HG03097 (cell line): ENCODE measurements around the gene COG5.

Experiments
- ATAC-seq: cut with Tn5 transposase; IDR thresholded peaks from one replicate; pipeline ENCODE4 v1.9.1; 2021; ENCODE audit not compliant: unreplicated experiment, low FRiP score

The COG5 gene

DNA sequence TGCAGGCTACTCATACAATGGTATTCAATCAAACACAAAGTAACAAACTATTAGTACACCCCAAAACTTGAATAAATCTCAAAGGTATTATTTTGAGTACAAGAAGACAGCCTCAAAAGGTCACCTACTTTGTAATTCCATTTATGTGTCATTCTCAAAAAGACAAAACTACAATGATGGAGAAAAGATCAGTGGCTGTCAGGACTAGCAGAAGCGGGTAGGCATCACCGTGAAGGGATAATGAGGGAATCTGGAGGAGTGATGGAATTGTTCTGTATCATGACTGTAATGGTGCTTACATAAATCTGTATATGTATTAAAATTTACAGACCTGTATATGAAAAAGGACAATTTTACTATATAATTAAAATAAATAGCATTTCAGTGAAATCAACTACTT, 37.0 kb downstream of the COG5 start:
- no peak for ATAC-seq

DNA sequence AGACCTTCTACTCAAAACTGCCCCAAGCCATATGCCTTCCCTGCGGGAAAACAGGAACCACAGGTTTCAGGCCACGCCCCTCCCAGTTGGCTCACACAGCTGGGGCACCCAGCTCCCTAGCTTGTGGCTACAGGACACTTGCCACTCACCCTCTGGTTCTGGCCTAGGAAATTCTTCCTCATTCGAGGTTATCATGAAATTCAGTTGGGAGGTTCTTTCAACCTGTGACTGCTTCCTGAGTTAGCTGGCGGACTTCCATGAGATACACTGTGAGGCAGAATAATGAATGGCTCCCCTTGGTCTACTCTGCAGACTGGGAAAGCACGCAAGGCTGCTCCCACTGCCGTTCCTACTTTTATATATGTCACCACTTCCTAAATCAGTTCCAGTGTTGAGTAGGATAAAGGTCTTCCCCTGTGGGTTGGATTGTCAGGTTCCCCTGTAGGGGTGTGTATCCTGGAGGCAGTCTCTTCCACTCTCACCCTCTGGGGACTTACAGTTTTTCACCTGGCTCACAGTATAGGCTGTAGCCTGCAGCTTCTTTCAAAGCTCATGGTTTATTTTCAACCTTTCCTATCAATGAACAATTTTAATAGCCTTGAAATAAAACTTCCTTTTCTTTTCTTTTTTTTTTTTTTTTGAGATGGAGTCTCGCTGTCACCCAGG, 56.9 kb downstream of the COG5 start:
- no peak for ATAC-seq

DNA sequence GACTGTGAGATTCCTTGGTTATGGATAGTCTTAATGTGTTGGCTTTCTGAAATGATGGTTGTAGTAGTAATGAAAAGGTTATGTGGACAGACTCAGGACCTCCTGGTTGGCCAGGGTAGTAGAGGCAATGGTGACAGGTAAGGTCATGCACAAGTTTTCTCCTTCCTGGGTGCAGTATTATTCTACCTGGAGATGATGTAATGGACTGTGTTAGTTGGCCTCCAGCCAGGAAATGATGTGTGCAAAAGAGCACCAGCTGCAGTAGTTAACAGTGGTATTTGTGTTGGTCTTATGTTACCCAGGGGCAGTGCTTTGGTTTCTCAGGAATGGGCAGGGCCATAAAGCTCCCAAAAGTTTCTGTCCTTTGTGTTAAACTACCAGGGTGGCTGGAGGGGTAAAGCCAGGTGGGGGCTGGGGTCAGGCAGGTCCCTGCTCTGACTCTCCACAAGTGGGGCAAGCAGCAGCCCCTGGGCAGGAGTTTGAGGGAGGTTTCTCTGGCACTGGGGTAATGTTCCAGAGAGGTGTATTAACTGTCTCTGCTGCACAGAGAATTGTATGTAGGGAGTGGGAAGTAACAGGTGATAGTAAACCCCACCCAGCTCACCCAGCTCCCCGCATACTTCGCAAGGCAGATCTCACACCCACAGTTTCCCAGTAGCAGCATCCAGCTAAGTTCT, 57.6 kb downstream of the COG5 start:
- no peak for ATAC-seq

DNA sequence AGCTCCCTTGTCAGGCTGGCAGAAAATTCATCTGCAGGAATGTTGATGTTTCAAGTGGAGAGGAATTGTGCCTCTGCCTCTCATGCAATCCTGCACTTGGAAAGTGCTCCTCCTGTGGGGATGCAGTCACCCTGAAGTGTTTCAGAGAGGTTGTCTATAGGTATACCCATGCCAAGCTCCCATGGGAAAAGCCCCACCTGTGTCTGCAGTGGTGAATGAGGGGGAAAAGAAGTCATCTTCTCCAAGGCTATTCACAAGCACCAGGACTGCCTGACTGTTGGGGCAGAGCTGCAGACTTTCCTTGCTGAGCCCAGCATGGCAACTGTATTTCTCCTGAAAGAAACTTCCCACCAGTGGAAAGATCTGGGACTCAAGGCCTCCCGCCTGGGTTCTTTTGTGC, 58.4 kb downstream of the COG5 start:
- no peak for ATAC-seq

DNA sequence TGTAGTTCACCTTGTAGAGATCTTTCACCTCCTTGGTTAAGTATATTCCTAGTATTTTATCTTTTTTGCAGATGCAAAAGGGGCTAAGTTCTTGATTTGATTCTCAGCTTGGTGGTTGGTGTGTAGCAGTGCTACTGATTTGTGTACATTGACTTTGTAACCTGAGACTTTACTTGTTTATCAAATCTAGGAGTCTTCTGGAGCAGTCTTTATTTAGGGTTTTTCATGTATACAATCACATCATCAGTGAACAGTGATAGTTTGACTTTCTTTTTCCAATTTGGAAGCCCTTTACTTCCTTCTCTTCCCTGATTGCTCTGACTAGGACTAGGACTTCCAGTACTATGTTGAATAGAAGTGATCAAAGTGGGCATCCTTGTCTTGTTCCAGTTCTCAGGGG, 60.0 kb downstream of the COG5 start:
- no peak for ATAC-seq

DNA sequence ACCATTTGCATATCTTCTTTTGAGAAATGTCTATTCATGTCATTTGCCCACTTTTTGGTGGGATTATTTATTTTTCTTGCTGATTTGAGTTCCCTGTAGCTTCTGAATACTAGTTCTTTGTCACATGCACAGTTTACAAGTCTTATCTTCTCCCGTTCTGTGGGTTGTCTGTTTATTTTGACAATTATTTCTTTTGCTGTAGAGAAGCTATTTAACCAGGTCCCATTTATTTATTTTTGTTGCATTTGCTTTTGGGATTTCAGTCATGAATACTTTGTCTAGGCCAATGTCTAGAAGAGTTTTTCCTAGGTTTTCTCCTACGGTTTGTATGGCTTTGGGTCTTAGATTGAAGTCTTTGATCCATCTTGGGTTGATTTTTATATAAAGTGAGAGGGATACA, 60.9 kb downstream of the COG5 start:
- ATAC-seq: no peak

DNA sequence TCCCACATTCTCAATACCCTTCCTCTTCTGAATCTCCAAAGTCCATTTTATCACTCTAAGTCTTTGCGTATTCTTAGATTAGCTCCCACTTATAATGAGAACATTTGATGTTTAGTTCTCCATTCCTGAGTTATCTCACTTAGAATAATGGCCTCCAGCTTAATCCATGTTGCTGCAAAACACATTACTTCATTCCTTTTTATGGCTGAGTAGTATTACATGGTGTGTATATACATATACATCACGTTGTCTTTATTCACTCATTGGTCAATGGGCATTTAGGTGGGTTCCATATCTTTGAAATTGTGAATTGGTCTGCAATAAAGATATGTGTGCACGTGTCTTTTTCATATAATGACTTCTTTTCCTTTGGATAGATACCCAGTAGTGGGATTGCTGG, 61.6 kb downstream of the COG5 start:
- no peak for ATAC-seq

DNA sequence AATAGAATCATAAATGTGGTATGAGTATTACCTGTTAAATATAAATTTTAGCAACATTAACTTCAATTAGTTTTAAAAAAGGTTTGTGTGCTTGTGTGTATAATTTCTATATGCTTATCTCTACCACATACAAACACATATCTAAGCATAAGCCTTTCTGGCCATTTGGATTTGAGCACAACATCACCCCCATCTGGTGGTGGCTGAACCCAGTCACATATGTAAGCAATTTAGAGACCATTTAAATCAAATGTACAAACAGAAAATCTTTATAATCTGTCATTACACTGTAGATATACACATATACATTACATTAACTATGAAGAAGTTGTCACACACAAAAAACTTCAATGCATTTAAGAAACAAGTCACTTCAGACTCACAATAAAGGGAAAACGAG, 62.1 kb downstream of the COG5 start:
- ATAC-seq: no peak

DNA sequence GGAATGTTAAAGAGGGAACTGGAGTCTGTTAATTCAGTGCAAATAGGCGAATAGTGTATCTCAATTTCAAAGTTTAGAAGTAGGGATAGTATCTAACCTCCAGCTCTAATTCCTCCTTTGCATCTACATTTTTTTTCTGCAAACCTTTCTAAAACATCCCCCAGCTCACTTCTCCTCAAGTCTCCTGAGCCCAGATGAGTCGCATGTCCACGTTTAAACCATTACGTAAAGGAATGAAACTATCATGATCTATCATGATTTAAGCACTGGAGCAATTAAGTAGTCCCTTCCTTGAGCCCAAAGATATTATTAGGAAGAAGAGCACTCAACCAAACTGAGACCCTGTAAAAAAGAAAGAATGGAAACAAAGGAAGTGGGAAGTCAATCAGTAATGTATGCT, 64.0 kb downstream of the COG5 start:
- no peak for ATAC-seq

DNA sequence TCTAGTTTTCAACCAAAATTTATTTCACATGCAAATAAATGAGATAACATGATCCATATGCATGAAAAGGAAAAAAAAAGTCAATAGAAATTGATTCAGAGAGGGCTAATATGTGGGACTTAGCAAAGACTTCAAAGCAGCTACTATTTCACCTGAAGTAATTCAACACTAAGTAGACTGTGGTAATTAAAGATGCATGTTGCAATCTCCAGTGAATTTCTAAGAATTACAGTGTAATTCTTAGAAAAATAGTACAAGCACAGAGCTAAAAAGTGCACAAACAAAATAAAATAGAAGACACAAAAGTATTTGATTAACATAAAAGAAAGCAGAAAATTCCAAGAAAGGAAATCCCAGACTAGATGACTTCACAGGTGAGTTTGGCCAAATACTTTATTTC, 68.2 kb downstream of the COG5 start:
- ATAC-seq: no peak

DNA sequence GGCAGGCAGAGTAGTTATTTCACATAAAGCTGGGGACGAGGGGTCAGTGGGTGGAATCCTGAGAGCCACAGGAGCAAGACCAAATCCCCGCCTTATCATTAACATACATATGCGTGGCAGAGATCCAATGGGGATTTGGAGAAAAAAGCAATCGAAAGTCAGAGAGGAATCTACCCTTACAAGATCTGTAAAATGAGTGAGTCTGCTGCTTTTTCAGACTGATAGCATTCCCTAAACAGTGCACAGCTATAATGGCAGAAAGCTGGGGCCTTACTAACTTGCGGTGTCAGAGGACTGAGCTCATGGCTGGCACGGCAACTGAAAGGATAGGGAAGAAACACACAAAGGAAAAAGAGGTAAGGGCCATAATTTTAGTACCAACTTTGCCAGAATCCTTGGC, 68.8 kb downstream of the COG5 start:
- ATAC-seq: no peak

DNA sequence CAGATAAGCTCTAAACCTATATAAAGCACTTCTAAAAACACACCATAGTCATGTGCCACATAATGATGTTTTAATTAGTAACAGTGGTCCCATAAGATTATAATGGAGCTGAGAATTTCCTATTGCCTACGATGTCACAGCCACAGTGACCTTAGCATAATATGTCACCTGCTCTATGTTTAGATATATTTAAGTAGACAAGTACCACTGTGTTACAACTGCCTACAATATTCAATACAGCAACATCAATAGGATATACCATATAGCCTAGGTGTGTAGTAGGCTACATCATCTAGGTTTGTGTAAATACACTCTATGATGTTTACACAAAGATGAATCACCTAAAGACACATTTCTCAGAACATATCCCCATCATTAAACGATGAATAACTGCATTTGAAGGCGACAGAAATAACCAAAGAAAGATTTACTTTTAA, 69.4 kb downstream of the COG5 start:
- ATAC-seq: no peak

DNA sequence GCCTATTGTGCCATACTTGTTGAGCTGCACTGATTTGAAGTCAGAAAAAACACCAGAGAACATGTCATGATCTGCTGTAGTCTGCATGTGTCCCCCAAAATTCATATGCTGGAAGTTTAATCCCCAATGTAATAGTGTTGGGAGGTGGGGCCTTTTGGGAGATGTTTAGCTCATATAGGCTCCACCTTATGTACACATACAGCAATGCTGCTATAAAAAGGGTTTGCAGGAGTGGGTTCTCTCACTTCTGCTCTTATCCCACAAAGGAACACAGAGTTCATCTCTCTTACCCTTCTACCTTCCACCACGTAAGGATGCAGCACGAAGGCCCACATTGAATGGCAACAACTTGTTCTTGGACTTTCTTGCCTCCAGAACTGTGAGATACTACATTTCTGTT, 70.8 kb downstream of the COG5 start:
- no peak for ATAC-seq

DNA sequence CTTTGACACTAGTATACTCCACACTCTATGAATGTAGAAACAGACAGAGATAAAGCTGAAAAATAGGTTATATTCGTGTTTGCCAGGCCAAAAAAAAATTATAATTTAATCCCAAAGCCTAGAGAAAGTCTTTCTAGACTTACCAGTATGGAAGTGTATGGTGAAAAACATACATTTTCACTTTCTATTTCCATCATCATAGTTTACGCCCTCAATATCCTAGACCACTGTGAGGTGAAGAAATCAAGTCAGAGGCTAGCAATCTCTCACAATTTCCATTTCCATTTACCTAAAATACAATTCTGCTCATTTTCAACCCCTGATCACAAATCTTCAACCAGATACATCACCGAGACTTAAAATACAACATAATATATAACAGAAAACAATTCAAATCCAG, 77.7 kb downstream of the COG5 start:
- no peak for ATAC-seq

DNA sequence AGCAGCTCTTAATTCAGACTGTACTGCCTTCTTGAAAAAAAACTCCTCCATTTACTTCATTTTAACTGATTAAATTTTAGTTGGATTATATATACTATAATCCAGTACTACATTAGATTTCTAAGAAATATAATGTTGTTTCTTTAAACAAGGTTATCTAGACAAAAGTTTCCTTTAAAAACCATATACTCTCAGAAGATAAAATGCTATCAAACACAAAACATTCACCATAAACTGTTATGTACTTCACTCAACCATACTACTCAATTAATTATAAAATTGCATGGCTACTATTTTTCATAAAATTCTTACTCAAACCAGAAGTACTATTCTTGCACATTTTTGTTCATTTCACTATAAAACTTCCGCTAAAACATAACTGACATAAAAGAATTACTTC, 81.1 kb downstream of the COG5 start:
- no peak for ATAC-seq

DNA sequence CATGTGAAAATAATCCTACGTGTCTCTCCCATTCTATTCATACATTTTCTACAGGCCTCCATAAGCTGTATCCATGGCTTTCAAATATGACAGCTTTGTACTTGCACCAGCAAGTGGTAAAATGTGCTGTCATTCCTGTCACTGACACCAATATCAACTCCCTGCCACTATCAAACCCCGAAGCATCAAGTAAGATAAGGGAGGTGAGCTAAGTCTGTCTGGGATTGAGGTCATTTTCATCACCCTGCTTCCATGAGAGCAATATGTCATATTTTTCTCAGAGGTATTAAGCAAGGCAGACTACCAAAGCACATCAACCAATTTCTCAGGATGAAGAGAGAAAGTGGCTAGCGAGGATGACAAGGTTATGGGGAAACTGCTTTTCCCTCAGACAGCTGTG, 82.8 kb downstream of the COG5 start:
- no peak for ATAC-seq

DNA sequence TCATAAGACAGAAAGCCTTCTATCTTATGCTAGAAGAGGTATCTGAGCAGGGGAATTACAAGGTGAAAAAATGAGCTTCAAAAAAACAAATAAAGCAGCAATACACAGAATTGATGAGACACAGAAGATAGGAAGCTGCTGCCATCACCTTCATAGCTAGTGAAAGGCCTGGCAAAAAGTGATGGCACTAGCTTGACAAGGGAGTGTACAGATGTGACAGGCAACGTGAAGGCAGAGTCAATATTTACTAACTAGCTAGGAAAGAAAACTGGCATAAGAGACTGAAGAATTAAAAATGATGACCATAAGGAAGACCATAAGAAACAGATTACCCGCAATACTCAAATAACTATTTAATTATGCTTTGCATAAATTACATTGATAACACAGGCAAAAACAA, 84.4 kb downstream of the COG5 start:
- no peak for ATAC-seq

DNA sequence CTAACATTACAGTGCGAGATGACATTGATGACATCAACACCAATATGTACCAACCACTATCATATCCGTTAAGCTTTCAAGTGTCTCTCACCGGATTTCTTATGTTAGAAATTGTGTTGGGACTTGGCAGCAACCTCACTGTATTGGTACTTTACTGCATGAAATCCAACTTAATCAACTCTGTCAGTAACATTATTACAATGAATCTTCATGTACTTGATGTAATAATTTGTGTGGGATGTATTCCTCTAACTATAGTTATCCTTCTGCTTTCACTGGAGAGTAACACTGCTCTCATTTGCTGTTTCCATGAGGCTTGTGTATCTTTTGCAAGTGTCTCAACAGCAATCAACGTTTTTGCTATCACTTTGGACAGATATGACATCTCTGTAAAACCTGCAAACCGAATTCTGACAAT, 89.6 kb downstream of the COG5 start:
- no peak for ATAC-seq

DNA sequence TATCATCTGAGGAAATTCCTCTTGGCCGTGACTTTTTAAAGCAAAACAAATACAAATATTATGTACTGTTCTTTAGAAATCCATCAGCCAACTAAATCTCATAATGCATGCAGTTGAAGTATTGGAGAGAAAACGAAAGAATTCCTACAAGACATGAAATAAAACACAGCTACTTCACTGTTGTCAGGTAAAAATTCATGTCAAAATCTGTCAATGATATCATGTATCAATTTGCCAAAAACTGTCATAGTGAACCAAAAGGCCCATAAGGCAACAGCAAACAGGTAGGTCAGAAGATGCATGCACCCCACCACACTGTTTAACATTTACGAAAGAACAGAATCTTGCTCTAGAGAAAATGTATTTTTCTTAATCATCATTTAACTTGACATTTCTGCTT, 91.6 kb downstream of the COG5 start:
- ATAC-seq: no peak

DNA sequence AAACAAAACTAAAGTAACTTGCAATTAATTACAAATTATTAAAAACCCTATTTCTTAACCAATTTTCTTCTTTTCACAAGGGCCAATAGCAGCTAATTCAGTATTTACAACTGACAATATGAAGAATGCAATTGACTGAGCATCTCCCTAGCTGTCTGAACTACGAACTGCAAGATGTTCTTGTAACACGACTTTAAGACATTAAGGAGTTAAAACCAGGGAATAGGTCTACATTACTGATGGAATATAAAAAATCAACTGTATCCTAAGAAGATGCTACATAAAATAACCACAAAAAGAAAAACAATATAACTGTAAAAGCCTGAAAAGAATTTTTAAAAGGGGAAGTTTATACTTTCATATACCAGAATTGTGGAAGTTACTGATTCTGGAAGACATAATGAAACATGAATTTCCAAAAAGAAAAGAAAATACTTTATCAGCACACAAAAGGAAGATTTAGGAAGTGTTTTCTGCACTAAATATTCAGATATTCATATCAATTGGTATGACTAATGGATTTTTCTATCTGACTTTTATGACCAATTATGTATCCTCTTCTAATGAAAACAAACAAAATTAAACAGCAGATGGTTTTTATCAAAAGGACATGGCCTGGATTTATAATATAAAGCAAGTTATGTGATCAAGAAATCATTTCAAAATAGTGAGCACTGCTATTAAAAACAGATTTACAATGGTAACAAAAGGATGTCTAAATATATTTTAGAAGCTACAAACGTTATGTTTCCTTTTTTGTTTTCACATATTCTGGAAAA, 92.2 kb downstream of the COG5 start:
- ATAC-seq: no peak

DNA sequence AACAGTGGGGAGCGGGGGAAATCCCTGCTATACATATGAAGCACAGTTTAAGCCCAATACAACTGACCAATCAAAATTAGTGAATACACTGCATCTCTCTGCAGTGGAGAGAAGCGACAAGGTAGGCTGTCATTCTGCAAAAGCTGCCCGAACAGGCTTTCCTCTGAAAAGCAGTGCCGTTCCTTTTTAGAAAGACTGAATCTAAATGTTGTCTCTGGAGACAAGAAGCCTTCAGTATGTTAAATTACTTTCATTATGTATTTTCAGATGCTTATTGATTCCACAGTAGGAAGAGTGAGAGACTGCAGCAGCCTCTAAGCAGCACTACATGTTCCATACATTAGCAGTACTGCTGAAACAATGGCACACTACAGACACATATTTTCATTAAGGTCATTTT, 93.8 kb downstream of the COG5 start, which contains the start of gene GPR22:
TSS of gene GPR22 (plus strand) at position 129 of the 400 bp plus-strand sequence. CDS start 4,004 bp downstream, outside the sequence.
- no peak for ATAC-seq

DNA sequence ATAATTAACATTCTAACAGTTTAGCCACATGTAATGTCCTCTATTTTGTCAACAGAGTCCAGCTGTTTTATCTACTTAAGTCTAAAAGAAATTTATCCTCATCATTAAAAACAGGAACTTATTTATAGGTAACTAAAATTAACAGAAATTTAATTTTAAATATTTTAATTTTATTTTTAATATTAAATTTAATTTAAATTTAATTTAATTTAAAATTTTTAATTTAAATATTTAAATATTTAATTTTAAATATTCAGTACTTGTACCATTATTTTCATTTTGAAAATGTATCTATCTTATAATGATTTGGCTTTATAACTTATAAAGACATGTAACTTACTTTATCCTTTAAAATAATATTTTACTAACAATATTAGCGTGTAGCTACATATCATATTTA, 94.9 kb downstream of the COG5 start:
- ATAC-seq: no peak
